ENCODE measurements around the gene F8.
A peak's percentile ranks its signal among the peaks of the same experiment; 100 is the strongest.
"Not testable (repeated sequence)": the region's sequence is repeated elsewhere in the genome, so short reads cannot be mapped to it uniquely, and the experiment has no call there.

Gene F8

DNA sequence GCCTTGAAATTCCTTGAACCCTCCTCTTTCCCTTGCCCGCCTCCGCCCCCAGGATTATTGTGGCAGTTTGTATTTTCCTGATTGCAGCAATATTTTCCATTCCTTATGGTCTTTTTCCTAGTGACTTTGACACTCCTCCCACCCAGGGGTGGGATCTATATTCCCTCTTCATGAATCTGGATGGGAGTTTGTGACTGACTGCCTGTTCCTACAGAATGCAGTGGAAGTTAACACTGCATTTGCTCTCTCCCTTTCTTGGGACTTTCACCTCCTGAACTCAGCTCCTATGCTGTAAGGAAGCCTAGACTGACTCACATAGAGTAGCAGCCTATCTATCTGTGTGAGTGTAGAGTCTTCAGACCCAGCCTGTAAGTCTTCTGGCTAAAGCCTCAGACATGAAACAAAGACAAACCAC lies 6.4 kb upstream of the F8 start:
- no peak for DNase-seq

DNA sequence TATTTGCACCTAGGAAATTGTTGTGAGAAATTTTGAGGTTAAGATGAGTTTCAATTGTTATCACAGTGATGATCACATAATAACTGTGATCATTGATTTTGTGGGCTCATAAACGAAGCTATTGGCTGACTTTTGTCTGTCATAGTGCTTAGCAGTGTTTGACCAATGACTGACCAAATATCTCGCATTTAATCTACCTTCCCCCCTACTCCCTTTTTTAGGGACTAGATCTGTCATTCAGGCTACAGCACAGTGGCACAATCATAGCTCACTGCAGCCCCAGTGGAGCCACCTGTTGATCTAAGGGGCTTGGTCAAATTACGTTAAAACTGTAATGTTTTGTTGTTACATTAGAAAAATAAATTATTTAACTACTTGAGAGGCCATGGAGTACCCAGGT lies 5.6 kb upstream of the F8 start:
- DNase-seq = no peak

- no peak for DNase-seq
Measured at GRCh38 chrX:155027509-155028066, 5.1 kb upstream of the F8 start.

- peak; percentile 88 to 93 for DNase-seq
Measured at GRCh38 chrX:155026727-155027508, 4.4 kb upstream of the F8 start, which contains the start of gene FUNDC2. TSS of gene FUNDC2 (plus strand) at chrX:155026844. CDS start at chrX:155026939, 95 bp downstream.

DNA sequence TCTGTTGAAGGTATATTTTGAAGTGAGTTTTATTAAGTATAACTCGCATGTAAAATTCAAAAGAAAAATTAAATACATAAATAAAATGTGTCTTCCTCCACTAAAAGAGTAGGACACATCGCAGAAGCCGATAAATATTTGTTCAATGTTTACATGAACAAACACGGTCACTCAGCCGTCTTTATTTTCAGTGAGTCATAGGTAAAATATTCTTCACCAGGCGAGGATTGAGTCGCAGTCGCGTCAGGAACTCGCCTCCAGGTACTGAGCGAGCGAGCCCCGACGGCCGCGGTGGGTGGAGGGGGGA lies 3.9 kb upstream of the F8 start:
- no peak for DNase-seq

GRCh38 chrX:155023907-155024833 lies 1.6 kb upstream of the F8 start:
- DNase-seq = no peak

DNA sequence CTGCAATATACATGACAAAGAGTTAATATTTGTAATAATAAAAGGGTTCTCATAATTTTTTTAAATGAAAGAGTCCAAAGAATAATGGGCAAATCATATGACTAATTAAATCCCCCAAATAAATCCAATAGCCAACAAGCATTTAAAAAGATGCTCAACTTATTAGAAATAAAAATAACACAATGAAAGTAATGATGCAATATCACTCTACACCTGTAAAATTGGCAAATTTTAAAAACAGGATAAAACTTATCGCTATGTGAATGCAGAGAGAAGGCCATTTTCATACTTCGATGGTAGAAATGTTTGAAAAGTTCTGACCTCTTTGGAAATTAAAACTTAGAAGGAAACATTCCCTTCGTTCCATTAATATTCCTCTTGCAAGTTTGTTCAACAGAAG lies 1.9 kb downstream of the F8 start:
- DNase-seq = no peak

DNA sequence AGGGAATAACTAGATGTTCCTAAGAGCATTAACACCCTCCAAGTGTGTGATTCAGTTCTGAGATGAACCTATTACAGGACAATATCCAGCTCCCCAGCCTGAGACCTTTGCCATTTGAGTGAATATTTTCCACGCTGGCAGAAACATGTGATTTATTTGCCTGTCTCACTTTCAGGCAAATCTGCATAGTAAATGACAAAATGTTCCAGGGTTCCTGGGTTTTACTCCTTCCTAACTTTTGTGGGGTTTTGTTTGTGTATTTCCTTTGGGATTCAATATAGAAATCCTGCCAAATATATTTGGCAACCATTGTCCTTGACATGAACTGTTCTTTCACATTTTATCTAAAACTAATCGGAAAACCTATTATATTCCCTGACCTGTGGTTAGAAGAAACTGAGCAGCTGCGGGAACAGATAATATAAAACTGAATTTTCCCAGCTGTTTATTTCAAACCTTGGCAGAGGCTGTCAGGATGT lies 12.5 kb downstream of the F8 start:
- no peak for DNase-seq

- DNase-seq = not testable (repeated sequence)
Measured at GRCh38 chrX:155008578-155008977, 13.9 kb downstream of the F8 start.

GRCh38 chrX:155006913-155007671 lies 15.4 kb downstream of the F8 start:
- not testable (repeated sequence) for DNase-seq

DNA sequence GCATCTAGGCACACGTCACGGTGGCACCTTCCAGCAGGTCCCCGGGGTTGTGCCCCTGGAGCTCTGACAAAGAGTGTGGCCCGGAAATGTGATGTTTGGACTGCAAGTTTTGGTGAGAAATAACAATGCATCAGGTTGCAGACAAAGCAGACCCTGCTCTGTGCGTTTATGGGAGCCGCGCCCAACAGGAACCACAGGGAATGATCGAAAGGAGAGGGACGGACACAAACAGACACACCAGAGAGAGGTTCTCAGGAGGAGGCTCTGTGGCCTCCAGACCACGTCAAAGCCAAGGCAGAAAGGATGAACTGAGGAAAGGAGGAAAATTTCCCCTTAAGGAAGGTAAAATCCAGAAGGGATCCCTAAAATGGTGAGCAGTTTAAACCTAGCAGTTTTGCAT lies 16.1 kb downstream of the F8 start:
- DNase-seq = not testable (repeated sequence)

GRCh38 chrX:155005190-155005589 lies 17.3 kb downstream of the F8 start:
- no peak for DNase-seq

DNA sequence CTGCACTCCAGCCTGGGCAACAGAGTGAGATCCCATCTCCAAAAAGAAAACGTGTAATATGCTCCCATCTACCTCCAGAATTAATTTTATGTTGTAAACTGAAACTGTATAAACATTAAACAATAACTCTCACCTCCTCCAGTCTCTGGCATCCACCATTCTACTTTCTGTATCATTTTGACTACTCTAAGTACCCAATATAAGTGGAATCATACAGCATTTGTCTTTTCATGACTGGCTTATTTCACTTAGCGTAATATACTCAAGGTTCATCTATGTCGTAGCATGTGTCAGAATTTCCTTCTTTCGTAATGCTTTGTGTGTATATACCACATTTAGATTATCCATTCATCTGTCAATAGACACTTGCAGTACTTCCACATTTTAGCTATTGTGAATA lies 20.6 kb downstream of the F8 start:
- DNase-seq = no peak

DNA sequence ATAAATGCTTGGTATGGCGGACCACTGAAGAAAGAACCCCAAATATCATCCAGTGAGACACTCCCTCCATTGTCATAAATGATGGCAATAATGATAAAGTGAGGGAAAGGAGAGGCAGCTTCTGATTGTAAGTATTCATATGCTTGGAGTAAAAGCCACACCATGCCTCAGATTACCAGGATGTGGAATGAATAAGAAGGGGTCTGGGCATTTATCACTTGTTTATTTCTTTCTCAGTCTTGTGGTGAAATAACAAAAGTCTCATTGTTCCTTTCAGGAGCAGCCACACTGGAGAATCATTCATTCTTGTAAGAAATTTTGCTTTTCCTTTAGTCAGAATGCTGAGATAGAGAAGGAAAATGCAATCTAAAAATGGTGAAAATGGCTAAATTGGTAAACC lies 21.7 kb downstream of the F8 start:
- no peak for DNase-seq

GRCh38 chrX:154998204-154998880 lies 24.2 kb downstream of the F8 start:
- no peak for DNase-seq

- no peak for DNase-seq
Measured at GRCh38 chrX:154991476-154991875, 31.0 kb downstream of the F8 start.

DNA sequence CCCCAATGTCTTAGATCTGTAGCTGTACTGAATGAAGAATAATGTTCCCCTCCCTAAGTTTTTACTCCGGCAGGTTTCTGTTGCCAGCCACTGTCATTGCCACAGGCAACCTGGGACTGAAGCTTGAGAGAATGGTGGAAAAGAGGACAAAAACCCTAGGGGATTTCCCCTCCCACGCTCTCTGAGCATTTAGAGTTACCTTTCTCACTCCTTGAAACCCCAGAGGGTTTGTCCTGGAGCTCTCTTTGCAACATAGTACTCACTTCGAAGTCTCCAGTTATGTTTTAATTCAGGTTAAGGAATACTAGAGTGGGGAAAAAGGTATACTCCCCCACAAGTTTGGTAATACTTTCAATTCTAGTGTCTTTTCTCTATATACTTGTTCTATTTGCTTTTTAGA lies 31.5 kb downstream of the F8 start:
- no peak for DNase-seq

DNA sequence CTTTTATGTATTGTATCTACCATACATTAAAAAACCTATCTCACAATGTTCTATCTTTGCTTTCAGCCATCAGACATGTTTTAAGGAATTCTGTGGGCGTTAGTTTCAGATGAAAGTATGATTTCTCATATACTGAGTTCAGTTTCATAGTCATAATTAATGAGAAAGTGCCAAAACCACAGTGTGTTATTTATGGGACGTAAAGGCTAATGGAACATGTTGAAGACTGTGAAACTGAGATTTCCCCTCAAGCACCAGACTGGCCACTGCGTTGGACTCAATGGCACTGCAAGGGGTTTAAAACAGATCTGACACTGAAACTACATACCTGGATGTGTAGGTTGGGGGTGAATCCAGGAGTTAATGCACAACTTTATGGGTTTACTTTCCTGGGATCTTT lies 32.0 kb downstream of the F8 start:
- DNase-seq = no peak

DNA sequence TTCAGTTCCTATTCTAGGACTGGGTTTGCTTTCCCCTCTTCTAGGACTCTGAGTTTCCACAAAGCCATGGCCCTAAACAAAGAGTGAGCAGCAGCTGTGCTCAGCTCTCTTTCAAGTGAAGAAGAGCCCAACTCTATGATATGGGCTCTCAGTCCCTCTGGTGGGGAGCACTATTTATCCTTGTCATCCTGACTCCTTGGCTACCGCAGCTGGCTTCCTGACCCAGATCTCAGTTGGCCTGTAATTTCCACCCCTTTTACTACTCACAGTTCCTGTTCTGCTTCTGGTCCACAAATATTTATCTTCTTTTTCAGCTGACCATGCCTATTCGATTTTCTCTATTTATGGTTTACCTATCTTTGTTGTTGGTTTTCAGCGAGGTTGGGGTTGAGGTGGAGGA lies 33.8 kb downstream of the F8 start:
- DNase-seq = no peak

DNA sequence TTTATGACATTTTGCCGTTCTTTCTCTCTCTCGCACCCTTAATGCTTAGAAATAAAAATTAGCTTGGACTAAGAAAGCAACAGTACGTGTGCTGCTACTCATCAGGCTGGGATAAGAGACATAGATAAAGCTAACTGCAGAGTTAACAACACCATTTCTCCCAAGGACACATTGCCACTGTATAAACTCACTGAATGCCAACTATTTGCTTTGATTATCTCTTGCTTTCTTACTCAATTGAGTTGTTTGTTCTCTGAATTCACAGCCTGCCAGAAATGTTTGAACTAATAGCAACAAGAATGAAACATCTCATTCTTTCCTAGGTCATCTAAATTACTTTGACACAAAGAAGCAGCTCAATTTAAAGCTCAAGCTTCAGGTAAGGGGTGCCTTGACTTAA lies 34.6 kb downstream of the F8 start:
- DNase-seq = peak in 1 of 2 experiments; percentile 4

GRCh38 chrX:154986826-154987575 lies 35.5 kb downstream of the F8 start:
- DNase-seq = peak in 1 of 2 experiments; percentile 7

DNA sequence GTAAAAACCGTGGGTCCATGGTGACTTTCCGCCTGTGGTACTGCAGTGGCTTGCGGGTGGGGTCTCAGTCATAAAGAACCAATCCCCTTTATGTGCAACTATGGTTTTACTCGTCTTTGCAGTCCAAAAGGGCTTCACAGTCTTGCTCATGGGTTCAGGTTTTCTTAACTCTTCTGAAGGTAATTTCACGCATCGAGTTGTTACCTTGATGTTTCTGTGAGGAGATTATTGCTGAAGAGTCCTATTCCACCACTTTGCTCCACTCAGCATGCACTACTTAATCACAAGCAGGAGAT lies 41.5 kb downstream of the F8 start:
- no peak for DNase-seq
